Hepatocyte (in vitro differentiated cells): ENCODE results near the gene RSPH10B2.

Source experiments
- CTCF ChIP-seq: fragments of 200-600 bp; sonication (generic); IDR thresholded peaks from 2 replicates; pipeline ENCODE4 v1.5.1; 2016; ENCODE audit warnings: antibody characterized with exemption, mild to moderate bottlenecking; ENCODE audit not compliant: poor library complexity
- EZH2 ChIP-seq: fragments of 200-600 bp; sonication (generic); IDR thresholded peaks from 2 replicates; pipeline ENCODE4 v1.6.1; 2016; ENCODE audit warnings: antibody characterized with exemption, mild to moderate bottlenecking, borderline replicate concordance

GRCh38 chr7:6725003-6725402 lies 28.9 kb upstream of the RSPH10B2 start:
- no peak for TF ChIP-seq EZH2
- TF ChIP-seq CTCF: no peak
